Activated T-helper 2 cell treated with anti-CD3 and anti-CD28 coated beads, Interferon-gamma antibody, Interleukin-2, Interleukin-4, amounts not matched to agents 10 μg/mL and 5 μg/mL and 100 μg/mL, durations not matched to agents 14 hours and 24 hours and 36 hours (primary cell): ENCODE data around the gene ITGAE. TPM values are rescaled to one million over a fixed set of nuclear protein-coding genes. Genes with fewer than 3 reads are reported as not detected.

Source experiments
- DNase-seq: peaks from one replicate; pipeline ENCODE4 v3.0.0; 2021; ENCODE audit warnings: low spot score
- H3K27ac Mint-ChIP-seq: one replicate; pipeline ENCODE4 v1.8.0; 2021; ENCODE audit warnings: mixed read lengths
- H3K27me3 Mint-ChIP-seq: one replicate; pipeline ENCODE4 v1.8.0; 2021; ENCODE audit warnings: low read depth, mixed read lengths
- H3K36me3 Mint-ChIP-seq: one replicate; pipeline ENCODE4 v1.8.0; 2021; ENCODE audit warnings: low read depth, mixed read lengths
- H3K4me1 Mint-ChIP-seq: one replicate; pipeline ENCODE4 v1.8.0; 2021; ENCODE audit warnings: low read depth, mixed read lengths
- H3K4me3 Mint-ChIP-seq: one replicate; pipeline ENCODE4 v1.8.0; 2021; ENCODE audit warnings: low read depth, mild to moderate bottlenecking, moderate library complexity, mixed read lengths
- H3K9me3 Mint-ChIP-seq: one replicate; pipeline ENCODE4 v1.8.0; 2021; ENCODE audit warnings: mixed read lengths
- intact Hi-C: fragments of 100-400 bp; cut with micrococcal nuclease; formaldehyde crosslinking; loops from one replicate; pipeline ENCODE4 v1.15.1; 2023
- total RNA-seq: library from RNA; stranded (reverse); gene quantifications from 2 replicates; pipeline ENCODE4 v1.2.3, GENCODE V29; 2022

The ITGAE gene
- total RNA-seq, 1 donor from 2014 or later = 36.2 TPM

DNA sequence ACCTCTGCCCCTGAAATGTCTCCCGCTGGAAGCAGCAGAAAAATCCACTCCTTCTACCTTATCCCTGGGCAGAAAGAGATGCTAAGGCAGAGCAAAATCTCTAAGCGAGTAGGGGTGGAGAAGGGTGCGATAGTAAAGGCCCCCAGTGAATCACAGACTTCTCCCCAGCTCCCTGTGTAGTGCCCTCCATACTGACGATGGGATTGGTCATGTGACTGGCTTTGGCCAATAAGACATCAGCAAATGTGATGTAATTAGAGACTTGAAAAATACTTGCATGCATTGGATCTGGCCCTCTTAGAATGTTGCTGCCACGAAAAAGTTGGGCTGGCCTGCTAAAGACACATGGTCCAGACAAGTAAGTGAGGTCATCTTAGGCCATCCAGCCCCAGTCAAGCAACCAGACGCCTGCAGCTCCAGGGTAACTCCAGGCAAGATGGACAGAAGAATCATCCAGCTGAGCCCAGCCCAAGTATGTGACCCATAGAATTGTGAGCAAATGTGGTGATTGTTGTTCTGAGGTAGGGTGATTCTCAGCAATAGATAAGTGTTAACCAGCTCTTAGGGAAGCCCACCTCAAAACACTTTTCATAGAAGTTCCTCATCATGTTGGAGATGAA is 41.3 kb downstream of the ITGAE start:
- H3K4me3 Mint-ChIP-seq = no peak overlapping the region
- no peaks in the 10 kb centered on the region for H3K27me3 Mint-ChIP-seq
- peaks cover 22% of the 10 kb centered on the region for H3K36me3 Mint-ChIP-seq
- H3K4me1 Mint-ChIP-seq = peaks cover 25% of the 10 kb centered on the region
- intact Hi-C loops = no loop called here
- H3K9me3 Mint-ChIP-seq = peaks cover 15% of the 10 kb centered on the region
- H3K27ac Mint-ChIP-seq = no peak overlapping the region
- no peak for DNase-seq

DNA sequence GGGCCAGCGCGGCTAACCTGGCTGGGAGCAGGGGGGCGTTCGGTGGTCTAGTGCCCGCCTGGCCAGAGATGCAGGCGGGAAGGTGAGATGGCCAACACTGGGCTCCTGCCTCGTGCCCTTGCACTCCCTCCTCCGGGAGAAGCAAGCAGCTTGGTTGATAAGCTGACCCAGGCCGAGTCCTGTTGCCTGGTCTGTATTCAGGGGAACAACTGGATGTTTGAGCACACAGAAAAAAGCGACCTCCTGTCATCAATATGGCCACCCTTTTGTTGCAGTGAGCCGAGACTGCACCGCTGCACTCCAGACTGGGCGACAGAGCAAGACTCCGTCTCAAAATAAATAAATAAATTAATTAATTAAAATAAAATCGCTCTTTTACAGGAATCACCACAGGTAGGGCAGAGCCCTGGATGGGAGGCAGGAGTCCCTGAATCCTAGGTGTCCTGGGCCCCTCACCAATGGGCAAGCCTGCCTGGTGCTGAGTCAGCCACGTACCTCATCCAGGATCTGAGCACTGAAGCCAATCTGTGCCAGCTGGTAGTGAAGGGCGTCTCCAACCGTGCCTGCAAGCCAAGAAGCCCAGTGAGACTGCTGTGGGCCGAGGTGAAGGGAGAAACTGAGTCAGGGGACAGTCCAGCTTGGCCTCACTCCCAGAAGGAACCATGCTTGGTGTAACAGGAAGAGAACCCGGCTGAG is 45.5 kb downstream of the ITGAE start:
- Mint-ChIP-seq H3K4me3 (no peak overlapping the region), H3K36me3 (peaks cover 12% of the 10 kb centered on the region), H3K4me1 (peaks cover 15% of the 10 kb centered on the region), H3K9me3 (peaks cover 8% of the 10 kb centered on the region), H3K27ac (peak overlapping the region; percentile 40), H3K27me3 (no peaks in the 10 kb centered on the region)
- DNase-seq = no peak
- intact Hi-C loops = no loop called here

DNA sequence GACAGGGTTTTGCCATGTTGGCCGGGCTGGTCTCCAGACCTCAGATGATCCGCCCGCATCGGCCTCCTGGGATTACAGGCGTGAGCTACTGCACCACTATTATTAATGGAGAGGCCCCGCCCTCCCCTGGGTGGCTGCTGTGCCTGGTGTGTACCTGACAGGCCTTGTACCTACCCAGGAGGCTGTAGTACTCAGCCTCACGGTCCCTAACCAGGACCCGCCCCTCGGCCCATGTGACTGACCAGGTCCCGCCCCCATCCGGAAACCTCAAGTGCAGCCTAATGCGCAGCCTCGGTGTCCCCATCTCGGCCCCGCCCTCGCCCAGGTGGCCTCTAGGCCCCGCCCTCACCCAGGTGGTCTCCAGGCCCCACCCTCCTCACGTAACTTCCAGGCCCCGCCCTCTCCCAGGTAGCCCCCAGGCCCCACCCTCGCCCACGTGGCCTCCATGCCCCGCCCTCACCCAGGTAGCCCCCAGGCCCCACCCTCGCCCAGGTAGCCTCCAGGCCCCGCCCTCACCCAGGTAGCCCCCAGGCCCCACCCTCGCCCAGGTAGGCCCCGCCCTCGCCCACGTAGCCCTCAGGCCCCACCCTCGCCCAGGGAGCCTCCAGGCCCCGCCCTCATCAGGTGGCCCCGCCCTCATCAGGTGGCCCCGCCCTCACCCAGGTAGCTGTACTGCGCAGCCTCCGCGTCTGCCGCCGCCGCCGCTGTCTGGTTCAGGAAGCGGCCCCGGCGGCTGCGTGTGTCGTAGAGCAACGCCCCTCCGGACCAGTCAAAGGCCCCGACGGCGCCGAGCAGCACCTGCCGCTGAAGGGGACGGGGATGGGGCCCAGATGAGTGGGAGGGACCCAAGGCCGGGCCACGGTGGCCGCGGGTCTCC is 46.3 kb downstream of the ITGAE start:
- DNase-seq = peak; percentile 40
- no peak overlapping the region for H3K27ac Mint-ChIP-seq
- intact Hi-C loops = no loop called here
- peaks cover 3% of the 10 kb centered on the region for H3K9me3 Mint-ChIP-seq
- peaks cover 6% of the 10 kb centered on the region for H3K36me3 Mint-ChIP-seq
- H3K27me3 Mint-ChIP-seq = no peaks in the 10 kb centered on the region
- H3K4me3 Mint-ChIP-seq = no peak overlapping the region
- peaks cover 18% of the 10 kb centered on the region for H3K4me1 Mint-ChIP-seq

DNA sequence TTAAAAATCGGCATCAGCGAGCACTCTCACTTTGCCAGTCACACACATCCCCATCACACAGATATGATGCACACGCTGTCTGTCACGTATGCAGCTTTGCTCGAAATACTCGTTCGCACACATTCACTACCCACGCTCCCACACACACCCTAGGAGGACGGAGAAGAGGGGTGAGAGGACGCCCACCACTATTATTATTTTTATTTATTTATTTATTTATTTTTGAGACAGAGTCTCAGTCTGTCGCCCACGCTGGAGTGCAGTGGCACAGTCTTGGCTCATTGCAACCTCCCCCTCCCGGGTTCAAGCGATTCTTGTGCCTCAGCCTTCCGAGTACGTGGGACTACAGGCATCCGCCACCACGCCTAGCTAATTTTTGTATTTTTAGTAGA is 46.9 kb downstream of the ITGAE start:
- no peak overlapping the region for H3K27ac Mint-ChIP-seq
- peaks cover under 1% of the 10 kb centered on the region for H3K36me3 Mint-ChIP-seq
- no peak overlapping the region for H3K4me3 Mint-ChIP-seq
- intact Hi-C loops = no loop called here
- no peaks in the 10 kb centered on the region for H3K9me3 Mint-ChIP-seq
- peaks cover 19% of the 10 kb centered on the region for H3K4me1 Mint-ChIP-seq
- no peaks in the 10 kb centered on the region for H3K27me3 Mint-ChIP-seq
- DNase-seq = no peak

DNA sequence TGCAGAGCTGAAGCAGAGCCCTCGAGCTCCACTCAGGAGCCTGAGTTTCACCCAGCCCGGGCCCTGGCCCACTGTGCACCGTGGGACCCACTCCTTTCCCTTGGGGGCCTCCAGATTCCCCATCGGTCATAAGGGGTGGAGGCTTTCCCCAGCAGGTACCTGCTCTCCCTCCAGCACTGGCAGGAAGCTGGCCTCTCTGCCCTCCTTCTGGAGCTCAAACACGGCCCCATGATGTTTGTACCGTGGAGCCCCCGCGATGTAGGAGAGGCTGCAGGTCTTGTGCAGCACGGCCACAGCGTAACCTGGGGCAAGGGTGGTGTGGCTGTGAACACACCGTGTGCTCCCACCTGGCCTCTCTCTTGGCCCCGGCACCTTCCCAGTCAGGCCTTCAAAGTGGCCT is 47.4 kb downstream of the ITGAE start:
- no peak overlapping the region for H3K27ac Mint-ChIP-seq
- no peaks in the 10 kb centered on the region for H3K9me3 Mint-ChIP-seq
- peaks cover 24% of the 10 kb centered on the region for H3K4me1 Mint-ChIP-seq
- H3K4me3 Mint-ChIP-seq = no peak overlapping the region
- no peaks in the 10 kb centered on the region for H3K27me3 Mint-ChIP-seq
- intact Hi-C loops = no loop called here
- no peak for DNase-seq
- no peaks in the 10 kb centered on the region for H3K36me3 Mint-ChIP-seq

DNA sequence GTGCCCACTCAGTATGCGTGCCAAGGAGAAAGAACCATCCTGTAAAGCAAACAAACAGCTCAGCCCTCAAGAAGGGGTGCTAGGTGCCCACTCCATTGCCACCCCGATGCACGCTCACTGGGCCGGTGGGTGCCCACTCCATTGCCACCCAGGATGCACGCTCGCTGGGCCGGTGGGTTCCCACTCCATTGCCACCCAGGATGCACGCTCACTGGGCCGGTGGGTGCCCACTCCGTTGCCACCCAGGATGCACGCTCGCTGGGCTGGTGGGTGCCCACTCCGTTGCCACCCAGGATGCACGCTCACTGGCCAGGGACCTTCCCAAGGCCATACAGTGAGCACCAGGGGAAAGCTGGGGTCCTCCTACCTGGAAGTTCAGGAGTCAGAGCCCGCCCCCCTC is 49.2 kb downstream of the ITGAE start:
- H3K9me3 Mint-ChIP-seq = no peaks in the 10 kb centered on the region

DNA sequence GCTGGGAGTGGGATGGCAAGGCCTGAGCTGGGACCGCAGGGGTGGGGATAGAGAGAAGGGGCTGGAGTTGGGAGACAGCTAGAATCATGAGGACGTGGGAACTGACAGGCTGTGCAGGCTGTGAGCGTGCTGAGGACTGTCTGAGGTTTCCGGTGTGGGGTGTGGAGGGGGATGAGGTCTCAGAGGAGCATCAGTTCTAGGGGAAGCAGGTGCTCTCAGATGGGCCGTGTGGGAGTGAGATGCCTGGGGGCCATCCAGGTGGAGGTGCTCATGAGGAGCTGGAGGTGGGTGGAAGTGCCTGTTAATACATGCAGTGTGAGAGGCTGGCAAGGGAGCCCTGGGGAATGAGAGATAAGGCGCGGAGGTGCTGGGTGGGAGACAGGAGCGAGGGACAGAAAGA is 50.1 kb downstream of the ITGAE start:
- peaks cover 27% of the 10 kb centered on the region for H3K4me1 Mint-ChIP-seq
- H3K36me3 Mint-ChIP-seq = no peaks in the 10 kb centered on the region
- H3K4me3 Mint-ChIP-seq = peak overlapping the region; percentile 67
- peak; percentile 46 for DNase-seq
- H3K27me3 Mint-ChIP-seq = no peaks in the 10 kb centered on the region
- H3K27ac Mint-ChIP-seq = peak overlapping the region; percentile 73
- no peaks in the 10 kb centered on the region for H3K9me3 Mint-ChIP-seq
- intact Hi-C loops = no loop called here

More for the DNA sequence above, 49.2 kb downstream of the ITGAE start:
- DNase-seq = no peak
- Mint-ChIP-seq H3K4me3 (no peak overlapping the region), H3K36me3 (no peaks in the 10 kb centered on the region), H3K27ac (no peak overlapping the region), H3K27me3 (no peaks in the 10 kb centered on the region), H3K4me1 (peaks cover 27% of the 10 kb centered on the region)
- intact Hi-C loops = no loop called here

DNA sequence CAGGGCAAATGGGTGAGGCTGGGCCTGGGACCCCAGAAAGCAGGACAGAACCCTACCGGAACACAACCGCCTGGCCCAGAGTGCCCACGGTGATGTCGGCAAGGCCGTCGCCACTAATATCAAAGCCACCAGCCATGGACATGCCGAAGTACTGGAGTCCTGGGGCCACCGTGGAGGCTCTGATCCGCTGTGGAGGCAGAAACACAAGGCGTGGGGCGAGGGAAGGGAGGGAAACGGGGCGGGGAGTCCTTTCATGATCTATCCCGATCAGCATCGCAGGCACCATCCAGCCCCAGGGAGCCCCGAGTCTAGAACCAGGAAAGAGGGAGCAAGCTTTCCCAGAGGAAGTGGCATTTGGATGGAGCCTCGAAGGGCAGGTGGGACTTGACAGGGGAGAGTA is 50.7 kb downstream of the ITGAE start:
- H3K27me3 Mint-ChIP-seq = no peaks in the 10 kb centered on the region
- no peak overlapping the region for H3K27ac Mint-ChIP-seq
- no peak overlapping the region for H3K4me3 Mint-ChIP-seq
- intact Hi-C loops = no loop called here
- no peak for DNase-seq
- no peaks in the 10 kb centered on the region for H3K36me3 Mint-ChIP-seq
- H3K4me1 Mint-ChIP-seq = peaks cover 24% of the 10 kb centered on the region
- no peaks in the 10 kb centered on the region for H3K9me3 Mint-ChIP-seq

DNA sequence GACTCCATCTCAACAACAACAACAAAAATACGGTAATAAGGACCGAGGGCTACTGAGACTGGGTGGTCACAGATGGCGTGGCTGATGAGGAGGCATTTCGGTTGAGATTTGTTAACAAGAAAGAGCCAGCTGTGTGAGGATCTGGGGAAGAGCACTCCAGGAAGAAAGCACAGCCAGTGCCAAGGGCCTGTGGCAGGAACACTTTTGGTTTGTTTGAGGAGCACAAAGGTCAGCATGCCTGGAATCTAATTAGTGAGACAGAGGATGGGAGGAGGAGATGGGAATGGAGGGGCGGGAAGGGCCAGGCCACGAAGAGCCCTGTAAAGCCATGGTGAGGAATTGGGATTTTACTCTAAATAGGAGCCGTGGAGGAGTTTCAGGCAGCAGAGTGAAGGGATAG is 52.4 kb downstream of the ITGAE start:
- no peak overlapping the region for H3K27ac Mint-ChIP-seq
- no peaks in the 10 kb centered on the region for H3K9me3 Mint-ChIP-seq
- H3K4me1 Mint-ChIP-seq = peaks cover 24% of the 10 kb centered on the region
- intact Hi-C loops = no loop called here
- DNase-seq = no peak
- no peak overlapping the region for H3K4me3 Mint-ChIP-seq
- no peaks in the 10 kb centered on the region for H3K27me3 Mint-ChIP-seq
- H3K36me3 Mint-ChIP-seq = no peaks in the 10 kb centered on the region

DNA sequence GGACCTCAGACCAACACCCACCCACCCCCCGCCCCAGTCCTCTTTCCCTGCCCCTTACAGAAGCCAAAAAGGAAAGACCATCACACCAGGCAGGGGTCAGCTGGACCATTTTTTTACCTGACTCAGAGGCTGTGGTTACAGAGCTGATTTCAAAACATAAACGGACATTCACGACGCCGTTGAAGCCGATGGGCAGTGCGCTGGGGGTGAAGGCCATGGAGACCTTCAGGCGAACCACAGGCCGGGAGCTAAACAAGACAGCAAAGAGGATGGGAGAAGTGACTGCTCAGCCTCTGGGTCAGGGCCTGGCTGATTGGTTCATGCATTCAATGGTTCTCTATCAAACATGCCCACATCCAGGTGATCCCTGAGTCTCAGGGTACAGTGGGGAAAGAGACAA is 53.2 kb downstream of the ITGAE start:
- Mint-ChIP-seq H3K4me3 (no peak overlapping the region), H3K9me3 (no peaks in the 10 kb centered on the region), H3K27me3 (no peaks in the 10 kb centered on the region), H3K4me1 (peaks cover 24% of the 10 kb centered on the region), H3K27ac (no peak overlapping the region), H3K36me3 (no peaks in the 10 kb centered on the region)
- DNase-seq = no peak
- intact Hi-C loops = no loop called here

DNA sequence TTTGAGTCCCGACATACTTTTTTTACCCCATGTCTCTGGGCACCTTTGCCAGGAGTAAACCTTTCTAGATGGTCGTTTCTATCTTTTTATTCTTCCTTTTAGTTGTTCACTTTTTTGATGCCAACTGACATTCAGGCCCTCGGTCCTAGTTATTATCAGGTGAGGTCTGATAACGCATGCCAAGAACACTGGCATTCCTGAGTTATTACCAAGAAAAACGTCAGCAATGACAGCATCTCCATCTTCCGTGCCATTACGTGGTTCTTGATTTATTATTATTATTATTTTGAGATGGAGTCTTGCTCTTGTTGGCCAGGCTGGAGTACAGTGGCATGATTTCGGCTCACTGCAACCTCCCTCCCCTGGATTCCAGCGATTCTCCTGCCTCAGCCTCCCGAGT is 55.9 kb downstream of the ITGAE start:
- Mint-ChIP-seq H3K4me1 (peaks cover 18% of the 10 kb centered on the region), H3K4me3 (no peak overlapping the region), H3K27ac (no peak overlapping the region), H3K27me3 (no peaks in the 10 kb centered on the region), H3K9me3 (no peaks in the 10 kb centered on the region), H3K36me3 (no peaks in the 10 kb centered on the region)
- no peak for DNase-seq
- intact Hi-C loops = no loop called here

DNA sequence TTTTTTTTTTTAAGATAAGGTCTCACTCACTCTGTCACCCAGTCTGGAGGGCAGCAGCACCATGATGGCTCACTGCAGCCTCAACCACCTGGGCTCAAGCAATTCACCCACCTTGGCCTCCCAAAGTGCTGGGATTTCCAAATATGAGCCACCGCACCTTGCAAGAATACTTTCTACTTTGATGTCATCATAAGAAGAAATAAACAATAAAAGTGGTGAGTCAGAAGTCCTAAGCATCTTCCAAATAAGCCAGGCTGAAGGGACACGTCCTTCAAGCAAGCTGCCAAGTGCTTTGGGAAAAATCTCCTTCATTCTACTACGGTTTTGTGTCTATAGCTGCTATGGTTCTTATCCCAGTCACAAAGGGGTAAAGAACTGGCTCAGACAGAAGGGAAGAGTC is 57.0 kb downstream of the ITGAE start:
- H3K27me3 Mint-ChIP-seq = no peaks in the 10 kb centered on the region
- H3K36me3 Mint-ChIP-seq = no peaks in the 10 kb centered on the region
- no peak overlapping the region for H3K4me3 Mint-ChIP-seq
- H3K27ac Mint-ChIP-seq = no peak overlapping the region
- intact Hi-C loops = no loop called here
- H3K9me3 Mint-ChIP-seq = no peaks in the 10 kb centered on the region
- DNase-seq = no peak
- H3K4me1 Mint-ChIP-seq = peaks cover 23% of the 10 kb centered on the region

DNA sequence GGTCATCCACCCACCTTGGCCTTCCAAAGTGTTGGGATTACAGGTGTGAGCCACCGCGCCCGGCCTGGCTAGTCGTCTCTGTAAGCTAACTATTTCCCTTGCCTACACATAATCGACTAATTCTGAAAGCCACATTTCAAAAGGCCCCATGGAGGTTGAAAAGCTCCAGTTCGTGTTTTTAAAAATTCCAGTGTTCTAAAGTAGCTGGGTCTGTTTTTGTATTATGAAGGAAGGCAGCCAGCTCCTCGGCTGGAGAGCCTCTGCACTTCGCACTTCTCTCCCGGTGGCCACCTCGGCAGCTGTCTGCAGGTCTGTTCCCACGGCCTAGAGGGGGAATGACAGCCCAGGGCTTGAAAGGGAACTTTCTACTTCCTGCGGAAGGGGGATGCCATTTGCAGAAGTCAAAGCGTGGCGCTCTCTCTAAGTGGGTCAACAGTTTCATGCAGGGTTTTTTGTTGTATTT is 60.3 kb downstream of the ITGAE start:
- Mint-ChIP-seq H3K27ac (peak overlapping the region; percentile 82), H3K9me3 (no peaks in the 10 kb centered on the region), H3K4me1 (peaks cover 35% of the 10 kb centered on the region), H3K27me3 (peaks cover 3% of the 10 kb centered on the region), H3K4me3 (no peak overlapping the region), H3K36me3 (no peaks in the 10 kb centered on the region)
- no peak for DNase-seq
- intact Hi-C loops = no loop called here
